ENCODE results near the gene IL1RL2. TPM values are rescaled to one million over a fixed set of nuclear protein-coding genes. Genes with fewer than 3 reads are reported as not detected.

Gene IL1RL2
- total RNA-seq, 1 experiment from 2014 or later: not detected

GRCh38 chr2:102179061-102179460 lies 7.8 kb upstream of the IL1RL2 start:
- ATAC-seq: no peak
- CTCF ChIA-PET: interaction anchor here (1.1 kb wide), 1 partner anchor 12 kb away, joined by 4 read pairs; no protein-coding TSS in a partner anchor
- no peak overlapping the region for H3K27ac Mint-ChIP-seq

More at GRCh38 chr2:102179061-102179460, 7.8 kb upstream of the IL1RL2 start:
- DNase-seq (ENCODE audit: low spot score): no peak
- Mint-ChIP-seq H3K9me3 (no peaks in the 10 kb centered on the region), H3K4me3 (no peak overlapping the region), H3K4me1 (0 out of 2 replicates have a peak, but pooled peaks cover 3% of the 10 kb centered on the region), H3K36me3 (no peaks in the 10 kb centered on the region), H3K27me3 (ENCODE audit: low read depth) (no peaks in the 10 kb centered on the region)
- POLR2A ChIA-PET: no interaction called here
- TF ChIP-seq E2F4 (CRISPR knock-in tag; IDR thresholded peaks at IDR 0.05; ENCODE audit: borderline replicate concordance, low read depth): no peak
- TF ChIP-seq CBFB (CRISPR knock-in tag; IDR thresholded peaks at IDR 0.05; ENCODE audit: low read depth): no peak
- no peak for TF ChIP-seq TP53 (CRISPR knock-in tag; IDR thresholded peaks at IDR 0.05)
- no peak for TF ChIP-seq ZNF512 (CRISPR knock-in tag; IDR thresholded peaks at IDR 0.05; ENCODE audit: borderline replicate concordance)
- TF ChIP-seq HMGXB4 (CRISPR knock-in tag; IDR thresholded peaks at IDR 0.05): no peak
- TF ChIP-seq ATF3 (CRISPR knock-in tag; conservative IDR thresholded peaks at IDR 0.05): no peak
- no peak for TF ChIP-seq NFATC4 (CRISPR knock-in tag; IDR thresholded peaks at IDR 0.05)
- TF ChIP-seq ZSCAN18 (CRISPR knock-in tag; IDR thresholded peaks at IDR 0.05): no peak
- TF ChIP-seq SMAD3 (CRISPR knock-in tag; IDR thresholded peaks at IDR 0.05; ENCODE audit: borderline replicate concordance): no peak
- no peak for TF ChIP-seq ELF4 (CRISPR knock-in tag; IDR thresholded peaks at IDR 0.05; ENCODE audit: low read depth)
- TF ChIP-seq CREM (CRISPR knock-in tag; IDR thresholded peaks at IDR 0.05): no peak
- TF ChIP-seq RELA (CRISPR knock-in tag; IDR thresholded peaks at IDR 0.05; ENCODE audit: borderline replicate concordance): no peak
- TF ChIP-seq ATF6 (CRISPR knock-in tag; IDR thresholded peaks at IDR 0.05): no peak
- no peak for TF ChIP-seq JUN (CRISPR knock-in tag; IDR thresholded peaks at IDR 0.05)
